GM18868 (cell line): ENCODE data around the gene USE1.

Experiments used
- ATAC-seq: cut with Tn5 transposase; IDR thresholded peaks from one replicate; pipeline ENCODE4 v1.9.1; 2021; ENCODE audit warnings: mild to moderate bottlenecking, moderate library complexity; ENCODE audit not compliant: unreplicated experiment

Gene USE1

GRCh38 chr19:17205237-17206140 is 9.7 kb upstream of the USE1 start:
- no peak for ATAC-seq

- no peak for ATAC-seq
Measured at GRCh38 chr19:17206736-17207581, 8.2 kb upstream of the USE1 start.

GRCh38 chr19:17209126-17210036 is 5.8 kb upstream of the USE1 start:
- ATAC-seq, result no peak

GRCh38 chr19:17210296-17210695 is 4.9 kb upstream of the USE1 start:
- ATAC-seq, result no peak

GRCh38 chr19:17211547-17212446 is 3.4 kb upstream of the USE1 start:
- ATAC-seq, result no peak

- ATAC-seq, result no peak
Measured at GRCh38 chr19:17213334-17213733, 1.8 kb upstream of the USE1 start.

- no peak for ATAC-seq
Measured at GRCh38 chr19:17214508-17215126, 540 bp upstream of the USE1 start.

GRCh38 chr19:17216058-17216670 is 1.0 kb downstream of the USE1 start:
- no peak for ATAC-seq

- no peak for ATAC-seq
Measured at GRCh38 chr19:17219286-17219685, 4.1 kb downstream of the USE1 start.

- no peak for ATAC-seq
Measured at GRCh38 chr19:17220207-17220758, 5.1 kb downstream of the USE1 start.

- ATAC-seq, result no peak
Measured at GRCh38 chr19:17225053-17225452, 9.9 kb downstream of the USE1 start.

GRCh38 chr19:17226002-17226933 is 11.1 kb downstream of the USE1 start, which contains the start of gene OCEL1:
Gene OCEL1 (plus strand): TSS chr19:17226226. CDS start chr19:17226248, 22 bp downstream.
- ATAC-seq, result peak; percentile 86

- no peak for ATAC-seq
Measured at GRCh38 chr19:17227798-17228367, 12.7 kb downstream of the USE1 start.

GRCh38 chr19:17229890-17230289 is 14.7 kb downstream of the USE1 start:
- no peak for ATAC-seq

GRCh38 chr19:17232258-17232657 is 17.1 kb downstream of the USE1 start:
- ATAC-seq, result no peak

- peak; percentile 54 for ATAC-seq
Measured at GRCh38 chr19:17234911-17235299, 19.7 kb downstream of the USE1 start.
